ENCODE results near the gene SEMA3G.

SEMA3G gene

GRCh38 chr3:52434491-52435115, 10.3 kb downstream of the SEMA3G start:
- Histone ChIP-seq H2BK12ac (ENCODE audit: low read length in 2 of 2) (no peak overlapping the region), H3K23ac (ENCODE audit: low read length in 2 of 2) (no peak overlapping the region), H2BK5ac (ENCODE audit: low read depth, low read length, poor library complexity, severe bottlenecking) (no peak overlapping the region), H2AK5ac (ENCODE audit: low read length, severe bottlenecking) (no peak overlapping the region), H4K8ac (ENCODE audit: low read length) (no peak overlapping the region), H4K91ac (ENCODE audit: low read length) (no peak overlapping the region), H3K18ac (ENCODE audit: low read depth in 1 of 2, low read length in 2 of 2) (no peak overlapping the region), H2BK15ac (ENCODE audit: low read depth, poor library complexity, severe bottlenecking) (no peak overlapping the region), H3K14ac (ENCODE audit: low read length in 2 of 2) (no peak overlapping the region), H3K9ac (ENCODE audit: low read length) (no peak overlapping the region), H3K79me1 (replicated peaks; ENCODE audit: low read length, poor library complexity, severe bottlenecking) (no peaks in the 10 kb centered on the region), H3K27me3 (ENCODE audit: control insufficient read depth in 1 of 2, insufficient read depth in 1 of 2, low read length in 2 of 2) (peaks cover 10 to 35% of the 10 kb centered on the region in 2 experiments), H3K4me3 (ENCODE audit: insufficient read depth in 1 of 2, low read depth in 1 of 2, low read length in 2 of 2) (no peak overlapping the region), H2BK120ac (ENCODE audit: low read depth, low read length) (no peak overlapping the region), H3K4me2 (ENCODE audit: low read length, poor library complexity, severe bottlenecking) (no peak overlapping the region), H3K27ac (ENCODE audit: low read length, poor library complexity, severe bottlenecking) (no peak overlapping the region), H3K4ac (ENCODE audit: low read depth in 1 of 2, low read length in 2 of 2) (no peak overlapping the region), H3K4me1 (ENCODE audit: control insufficient read depth, insufficient read depth, low read depth, low read length) (peaks cover 2% of the 10 kb centered on the region), H2AFZ (ENCODE audit: low read depth, low read length) (no peak overlapping the region), H3K36me3 (ENCODE audit: control insufficient read depth in 1 of 2, insufficient read depth in 2 of 2, low read depth in 1 of 2, low read length in 2 of 2) (no peaks in the 10 kb centered on the region), H3K9me3 (ENCODE audit: control insufficient read depth, low read length) (no peaks in the 10 kb centered on the region)
- DNase-seq, result no peak
- WGBS, result 88% methylated on average over 8 of the region's 9 CpGs

GRCh38 chr3:52433996-52434479, 10.9 kb downstream of the SEMA3G start:
- no peak overlapping the region for H3K14ac ChIP-seq (ENCODE audit: low read length in 2 of 2)
- H3K4me1 ChIP-seq (ENCODE audit: control insufficient read depth, insufficient read depth, low read depth, low read length), result peaks cover 2% of the 10 kb centered on the region
- H3K9ac ChIP-seq (ENCODE audit: low read length), result no peak overlapping the region
- DNase-seq, result no peak
- no peak overlapping the region for H3K27ac ChIP-seq (ENCODE audit: low read length, poor library complexity, severe bottlenecking)
- H3K23ac ChIP-seq (ENCODE audit: low read length in 2 of 2), result no peak overlapping the region
- no peak overlapping the region for H2BK120ac ChIP-seq (ENCODE audit: low read depth, low read length)
- H3K4ac ChIP-seq (ENCODE audit: low read depth in 1 of 2, low read length in 2 of 2), result no peak overlapping the region
- H2BK5ac ChIP-seq (ENCODE audit: low read depth, low read length, poor library complexity, severe bottlenecking), result no peak overlapping the region
- H2BK15ac ChIP-seq (ENCODE audit: low read depth, poor library complexity, severe bottlenecking), result no peak overlapping the region
- H3K4me3 ChIP-seq (ENCODE audit: insufficient read depth in 1 of 2, low read depth in 1 of 2, low read length in 2 of 2), result no peak overlapping the region
- H3K36me3 ChIP-seq (ENCODE audit: control insufficient read depth in 1 of 2, insufficient read depth in 2 of 2, low read depth in 1 of 2, low read length in 2 of 2), result no peaks in the 10 kb centered on the region
- H2AFZ ChIP-seq (ENCODE audit: low read depth, low read length), result no peak overlapping the region
- H2BK12ac ChIP-seq (ENCODE audit: low read length in 2 of 2), result no peak overlapping the region
- H2AK5ac ChIP-seq (ENCODE audit: low read length, severe bottlenecking), result no peak overlapping the region
- H3K4me2 ChIP-seq (ENCODE audit: low read length, poor library complexity, severe bottlenecking), result no peak overlapping the region
- H3K9me3 ChIP-seq (ENCODE audit: control insufficient read depth, low read length), result no peaks in the 10 kb centered on the region
- no peak overlapping the region for H4K8ac ChIP-seq (ENCODE audit: low read length)
- H3K27me3 ChIP-seq (ENCODE audit: control insufficient read depth in 1 of 2, insufficient read depth in 1 of 2, low read length in 2 of 2), result peaks cover 10 to 35% of the 10 kb centered on the region in 2 experiments
- no peak overlapping the region for H4K91ac ChIP-seq (ENCODE audit: low read length)
- H3K18ac ChIP-seq (ENCODE audit: low read depth in 1 of 2, low read length in 2 of 2), result no peak overlapping the region
- H3K79me1 ChIP-seq (replicated peaks; ENCODE audit: low read length, poor library complexity, severe bottlenecking), result no peaks in the 10 kb centered on the region
- 96% methylated on average over 6 of the region's 6 CpGs for WGBS

GRCh38 chr3:52433328-52433995, 11.4 kb downstream of the SEMA3G start:
- no peak overlapping the region for H3K27ac ChIP-seq (ENCODE audit: low read length, poor library complexity, severe bottlenecking)
- H3K4me2 ChIP-seq (ENCODE audit: low read length, poor library complexity, severe bottlenecking), result no peak overlapping the region
- no peak overlapping the region for H4K8ac ChIP-seq (ENCODE audit: low read length)
- H2AK5ac ChIP-seq (ENCODE audit: low read length, severe bottlenecking), result no peak overlapping the region
- H2BK12ac ChIP-seq (ENCODE audit: low read length in 2 of 2), result no peak overlapping the region
- no peak overlapping the region for H2BK120ac ChIP-seq (ENCODE audit: low read depth, low read length)
- H3K79me1 ChIP-seq (replicated peaks; ENCODE audit: low read length, poor library complexity, severe bottlenecking), result no peaks in the 10 kb centered on the region
- peaks cover 10 to 35% of the 10 kb centered on the region in 2 experiments for H3K27me3 ChIP-seq (ENCODE audit: control insufficient read depth in 1 of 2, insufficient read depth in 1 of 2, low read length in 2 of 2)
- H3K9me3 ChIP-seq (ENCODE audit: control insufficient read depth, low read length), result no peaks in the 10 kb centered on the region
- no peak for DNase-seq
- no peak overlapping the region for H2BK15ac ChIP-seq (ENCODE audit: low read depth, poor library complexity, severe bottlenecking)
- H4K91ac ChIP-seq (ENCODE audit: low read length), result no peak overlapping the region
- no peak overlapping the region for H3K4me3 ChIP-seq (ENCODE audit: insufficient read depth in 1 of 2, low read depth in 1 of 2, low read length in 2 of 2)
- H3K36me3 ChIP-seq (ENCODE audit: control insufficient read depth in 1 of 2, insufficient read depth in 2 of 2, low read depth in 1 of 2, low read length in 2 of 2), result no peaks in the 10 kb centered on the region
- H2AFZ ChIP-seq (ENCODE audit: low read depth, low read length), result no peak overlapping the region
- H3K14ac ChIP-seq (ENCODE audit: low read length in 2 of 2), result no peak overlapping the region
- WGBS, result 76% methylated on average over 10 of the region's 10 CpGs
- peaks cover 2% of the 10 kb centered on the region for H3K4me1 ChIP-seq (ENCODE audit: control insufficient read depth, insufficient read depth, low read depth, low read length)
- H3K9ac ChIP-seq (ENCODE audit: low read length), result no peak overlapping the region
- H3K18ac ChIP-seq (ENCODE audit: low read depth in 1 of 2, low read length in 2 of 2), result no peak overlapping the region
- H2BK5ac ChIP-seq (ENCODE audit: low read depth, low read length, poor library complexity, severe bottlenecking), result no peak overlapping the region
- no peak overlapping the region for H3K4ac ChIP-seq (ENCODE audit: low read depth in 1 of 2, low read length in 2 of 2)
- no peak overlapping the region for H3K23ac ChIP-seq (ENCODE audit: low read length in 2 of 2)

- Histone ChIP-seq H4K91ac (ENCODE audit: low read length) (no peak overlapping the region), H3K27ac (ENCODE audit: low read length, poor library complexity, severe bottlenecking) (no peak overlapping the region), H3K9me3 (ENCODE audit: control insufficient read depth, low read length) (no peaks in the 10 kb centered on the region), H3K79me1 (replicated peaks; ENCODE audit: low read length, poor library complexity, severe bottlenecking) (no peaks in the 10 kb centered on the region), H3K4me2 (ENCODE audit: low read length, poor library complexity, severe bottlenecking) (no peak overlapping the region), H2AK5ac (ENCODE audit: low read length, severe bottlenecking) (no peak overlapping the region), H2BK15ac (ENCODE audit: low read depth, poor library complexity, severe bottlenecking) (no peak overlapping the region), H2AFZ (ENCODE audit: low read depth, low read length) (no peak overlapping the region), H3K36me3 (ENCODE audit: control insufficient read depth in 1 of 2, insufficient read depth in 2 of 2, low read depth in 1 of 2, low read length in 2 of 2) (no peaks in the 10 kb centered on the region), H4K8ac (ENCODE audit: low read length) (no peak overlapping the region), H2BK5ac (ENCODE audit: low read depth, low read length, poor library complexity, severe bottlenecking) (no peak overlapping the region), H3K18ac (ENCODE audit: low read depth in 1 of 2, low read length in 2 of 2) (no peak overlapping the region), H2BK120ac (ENCODE audit: low read depth, low read length) (no peak overlapping the region), H3K14ac (ENCODE audit: low read length in 2 of 2) (no peak overlapping the region), H2BK12ac (ENCODE audit: low read length in 2 of 2) (no peak overlapping the region), H3K4ac (ENCODE audit: low read depth in 1 of 2, low read length in 2 of 2) (no peak overlapping the region), H3K4me3 (ENCODE audit: insufficient read depth in 1 of 2, low read depth in 1 of 2, low read length in 2 of 2) (no peak overlapping the region), H3K9ac (ENCODE audit: low read length) (no peak overlapping the region), H3K4me1 (ENCODE audit: control insufficient read depth, insufficient read depth, low read depth, low read length) (peaks cover 2% of the 10 kb centered on the region), H3K27me3 (ENCODE audit: control insufficient read depth in 1 of 2, insufficient read depth in 1 of 2, low read length in 2 of 2) (peaks cover 10 to 35% of the 10 kb centered on the region in 2 experiments), H3K23ac (ENCODE audit: low read length in 2 of 2) (no peak overlapping the region)
- 64% methylated on average over 3 of the region's 4 CpGs for WGBS
- no peak for DNase-seq
Measured at GRCh38 chr3:52432691-52433141, 12.2 kb downstream of the SEMA3G start.

Measured in mesenchymal stem cell (in vitro differentiated cells and primary cell).